HepG2 (cell line): Measurements from ENCODE around the gene CAPRIN2. TPM values are rescaled to one million over a fixed set of nuclear protein-coding genes. Genes with fewer than 3 reads are reported as not detected.
A peak's percentile ranks its signal among the peaks of the same experiment; 100 is the strongest.

Experiments
- FOXO1 ChIP-seq: sonication (generic); formaldehyde crosslinking; IDR thresholded peaks from 2 replicates; pipeline ENCODE4 v1.4.0; 2020; ENCODE audit warnings: missing genetic modification reagents
- MAFF ChIP-seq: IDR thresholded peaks from 2 replicates; pipeline ENCODE4 v1.6.1; 2011; ENCODE audit warnings: low read depth, low read length, improper control_type of control experiment
- ONECUT2 ChIP-seq: sonication (generic); formaldehyde crosslinking; IDR thresholded peaks from 2 replicates; pipeline ENCODE4 v1.4.0; 2020; ENCODE audit warnings: missing genetic modification reagents
- PAF1 ChIP-seq: IDR thresholded peaks from 2 replicates; pipeline ENCODE4 v1.6.1; 2016; ENCODE audit warnings: missing genetic modification reagents, missing compliant biosample characterization
- ZMAT3 ChIP-seq: sonication (generic); formaldehyde crosslinking; conservative IDR thresholded peaks from 2 replicates; pipeline ENCODE4 v1.7.0; 2021; ENCODE audit warnings: missing genetic modification reagents
- ZNF34 ChIP-seq: sonication (generic); formaldehyde crosslinking; IDR thresholded peaks from 2 replicates; pipeline ENCODE4 v1.4.0; 2020; ENCODE audit warnings: mild to moderate bottlenecking, missing genetic modification reagents, borderline replicate concordance
- ZNF607 ChIP-seq: sonication (generic); formaldehyde crosslinking; IDR thresholded peaks from 2 replicates; pipeline ENCODE4 v1.5.1; 2020; ENCODE audit warnings: missing genetic modification reagents, mild to moderate bottlenecking, borderline replicate concordance
- ZNF816 ChIP-seq: sonication (generic); formaldehyde crosslinking; IDR thresholded peaks from 2 replicates; pipeline ENCODE4 v1.8.0; 2022; ENCODE audit warnings: missing genetic modification reagents, mild to moderate bottlenecking, borderline replicate concordance
- polyA plus RNA-seq, 8 experiments: library from polyadenylated mRNA; depleted of rRNA in 3 of 8; stranded (reverse) in 7 of 8; unstranded in 1 of 8; fragments of >200 nt; fragmentation: Illumina TruSeq in 4 of 8; extraction: Trizol in 4 of 8; gene quantifications; 2 replicates each; pipeline versions ENCODE4 v1.2.1 to v1.2.3, GENCODE V29; 2011 to 2016; ENCODE audit warnings: low read depth in 4 of 8, missing spikeins in 1 of 8, mixed read lengths in 1 of 8; ENCODE audit not compliant: insufficient read depth in 1 of 8
- total RNA-seq, 5 experiments: library from RNA; depleted of rRNA; stranded (reverse); fragments of >200 nt; fragmentation: Illumina TruSeq; extraction: Trizol; gene quantifications; 2 replicates each; pipeline ENCODE4 v1.2.3, GENCODE V29; 2016; ENCODE audit warnings: low read depth in 1 of 5
- TF ChIP-seq, protein P1 (sequence below): sonication (generic); formaldehyde crosslinking; conservative IDR thresholded peaks from 2 replicates; pipeline ENCODE4 v1.4.0; 2020; ENCODE audit warnings: missing genetic modification reagents
- TF ChIP-seq, protein P2 (sequence below): sonication (generic); formaldehyde crosslinking; IDR thresholded peaks from 2 replicates; pipeline ENCODE4 v1.8.1; 2023; ENCODE audit warnings: mild to moderate bottlenecking, missing genetic modification reagents
- TF ChIP-seq, protein P3 (sequence below): sonication (generic); formaldehyde crosslinking; IDR thresholded peaks from 2 replicates; pipeline ENCODE4 v1.8.1; 2022; ENCODE audit warnings: mild to moderate bottlenecking, missing genetic modification reagents
- TF ChIP-seq, protein P4 (sequence below): sonication (generic); formaldehyde crosslinking; IDR thresholded peaks from 2 replicates; pipeline ENCODE4 v1.8.1; 2023; ENCODE audit warnings: mild to moderate bottlenecking, inconsistent platforms, moderate library complexity, missing genetic modification reagents, borderline replicate concordance
- TF ChIP-seq, protein P5 (sequence below): sonication (generic); formaldehyde crosslinking; IDR thresholded peaks from 2 replicates; pipeline ENCODE4 v1.5.1; 2020; ENCODE audit warnings: mild to moderate bottlenecking, missing genetic modification reagents, borderline replicate concordance
- TF ChIP-seq, protein P6 (sequence below): sonication (generic); formaldehyde crosslinking; IDR thresholded peaks from 2 replicates; pipeline ENCODE4 v1.4.0; 2020; ENCODE audit warnings: missing genetic modification reagents, mild to moderate bottlenecking, borderline replicate concordance

CAPRIN2 gene
- total and polyA plus RNA-seq, 2 of the 13 experiments (the other 11 are each of a cell fraction or from before 2014, with no cell fraction given): 21.7 to 30.6 TPM

DNA sequence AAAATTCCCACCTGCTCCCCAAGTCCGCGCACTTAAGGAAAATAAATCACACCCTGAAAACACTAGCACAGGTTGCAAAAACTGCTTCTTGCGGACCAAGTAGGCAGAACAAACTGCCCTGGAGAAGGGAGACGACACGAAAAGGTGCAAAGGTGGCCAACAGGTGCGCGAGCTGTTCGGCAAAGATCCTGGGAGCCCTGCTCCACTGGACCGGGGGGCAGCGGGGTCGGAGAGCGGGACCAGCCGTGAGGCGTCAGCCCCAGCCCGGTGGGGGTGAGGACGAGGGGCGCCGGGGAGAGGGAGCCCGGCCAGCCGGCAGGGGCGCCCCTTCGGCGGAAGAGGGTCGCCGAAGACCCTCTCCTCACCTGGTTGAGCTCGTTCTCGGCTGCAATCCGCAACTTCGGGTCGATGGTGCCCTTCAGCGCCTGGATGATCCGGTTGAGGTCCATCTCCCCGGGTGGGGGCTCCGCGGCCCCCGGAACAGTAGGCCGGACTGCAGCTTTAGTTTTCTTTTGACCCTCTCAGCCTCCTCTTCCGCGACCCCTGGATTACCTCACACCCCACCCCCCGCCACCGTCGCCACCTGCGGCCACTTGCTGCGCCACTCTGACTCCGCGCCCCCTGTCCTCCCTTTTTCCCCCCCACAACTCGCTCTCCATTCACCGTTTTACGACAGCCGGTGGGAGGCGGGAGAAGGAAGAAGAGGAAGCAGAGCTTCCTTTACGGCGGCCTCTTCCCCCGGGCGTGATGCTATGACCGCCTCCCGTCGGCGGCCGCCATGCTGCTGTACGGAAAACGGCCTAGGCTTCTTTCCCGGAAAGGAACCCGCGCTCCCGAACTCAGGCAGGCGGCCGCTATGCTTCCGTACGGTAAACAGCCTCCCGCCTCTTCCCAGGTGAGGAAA is 59.3 kb downstream of the CAPRIN2 start, which contains the start of gene IPO8 (continued):
- TF ChIP-seq, protein P1, sequence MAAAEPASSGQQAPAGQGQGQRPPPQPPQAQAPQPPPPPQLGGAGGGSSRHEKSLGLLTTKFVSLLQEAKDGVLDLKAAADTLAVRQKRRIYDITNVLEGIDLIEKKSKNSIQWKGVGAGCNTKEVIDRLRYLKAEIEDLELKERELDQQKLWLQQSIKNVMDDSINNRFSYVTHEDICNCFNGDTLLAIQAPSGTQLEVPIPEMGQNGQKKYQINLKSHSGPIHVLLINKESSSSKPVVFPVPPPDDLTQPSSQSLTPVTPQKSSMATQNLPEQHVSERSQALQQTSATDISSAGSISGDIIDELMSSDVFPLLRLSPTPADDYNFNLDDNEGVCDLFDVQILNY: no peak
- TF ChIP-seq, protein P2, sequence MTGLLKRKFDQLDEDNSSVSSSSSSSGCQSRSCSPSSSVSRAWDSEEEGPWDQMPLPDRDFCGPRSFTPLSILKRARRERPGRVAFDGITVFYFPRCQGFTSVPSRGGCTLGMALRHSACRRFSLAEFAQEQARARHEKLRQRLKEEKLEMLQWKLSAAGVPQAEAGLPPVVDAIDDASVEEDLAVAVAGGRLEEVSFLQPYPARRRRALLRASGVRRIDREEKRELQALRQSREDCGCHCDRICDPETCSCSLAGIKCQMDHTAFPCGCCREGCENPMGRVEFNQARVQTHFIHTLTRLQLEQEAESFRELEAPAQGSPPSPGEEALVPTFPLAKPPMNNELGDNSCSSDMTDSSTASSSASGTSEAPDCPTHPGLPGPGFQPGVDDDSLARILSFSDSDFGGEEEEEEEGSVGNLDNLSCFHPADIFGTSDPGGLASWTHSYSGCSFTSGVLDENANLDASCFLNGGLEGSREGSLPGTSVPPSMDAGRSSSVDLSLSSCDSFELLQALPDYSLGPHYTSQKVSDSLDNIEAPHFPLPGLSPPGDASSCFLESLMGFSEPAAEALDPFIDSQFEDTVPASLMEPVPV (CRISPR knock-in tag): no peak
- no peak for TF ChIP-seq MAFF
- no peak for TF ChIP-seq PAF1 (CRISPR knock-in tag)
- TF ChIP-seq, protein P3, sequence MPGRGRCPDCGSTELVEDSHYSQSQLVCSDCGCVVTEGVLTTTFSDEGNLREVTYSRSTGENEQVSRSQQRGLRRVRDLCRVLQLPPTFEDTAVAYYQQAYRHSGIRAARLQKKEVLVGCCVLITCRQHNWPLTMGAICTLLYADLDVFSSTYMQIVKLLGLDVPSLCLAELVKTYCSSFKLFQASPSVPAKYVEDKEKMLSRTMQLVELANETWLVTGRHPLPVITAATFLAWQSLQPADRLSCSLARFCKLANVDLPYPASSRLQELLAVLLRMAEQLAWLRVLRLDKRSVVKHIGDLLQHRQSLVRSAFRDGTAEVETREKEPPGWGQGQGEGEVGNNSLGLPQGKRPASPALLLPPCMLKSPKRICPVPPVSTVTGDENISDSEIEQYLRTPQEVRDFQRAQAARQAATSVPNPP (CRISPR knock-in tag): no peak
- no peak; the same call in 1 of the 2 replicates for TF ChIP-seq ZMAT3 (CRISPR knock-in tag)
- peak; percentile 31; the same call in 1 of the 2 replicates for TF ChIP-seq ZNF607 (CRISPR knock-in tag)
- TF ChIP-seq, protein P4, sequence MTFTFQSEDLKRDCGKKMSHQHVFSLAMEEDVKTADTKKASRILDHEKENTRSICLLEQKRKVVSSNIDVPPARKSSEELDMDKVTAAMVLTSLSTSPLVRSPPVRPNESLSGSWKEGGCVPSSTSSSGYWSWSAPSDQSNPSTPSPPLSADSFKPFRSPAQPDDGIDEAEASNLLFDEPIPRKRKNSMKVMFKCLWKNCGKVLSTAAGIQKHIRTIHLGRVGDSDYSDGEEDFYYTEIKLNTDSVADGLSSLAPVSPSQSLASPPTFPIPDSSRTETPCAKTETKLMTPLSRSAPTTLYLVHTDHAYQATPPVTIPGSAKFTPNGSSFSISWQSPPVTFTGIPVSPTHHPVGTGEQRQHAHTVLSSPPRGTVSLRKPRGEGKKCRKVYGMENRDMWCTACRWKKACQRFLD (CRISPR knock-in tag): no peak
- TF ChIP-seq ZNF816 (CRISPR knock-in tag): no peak
- peak; percentile 58; the same call in 1 of the 2 replicates for TF ChIP-seq FOXO1 (CRISPR knock-in tag)
- TF ChIP-seq, protein P5, sequence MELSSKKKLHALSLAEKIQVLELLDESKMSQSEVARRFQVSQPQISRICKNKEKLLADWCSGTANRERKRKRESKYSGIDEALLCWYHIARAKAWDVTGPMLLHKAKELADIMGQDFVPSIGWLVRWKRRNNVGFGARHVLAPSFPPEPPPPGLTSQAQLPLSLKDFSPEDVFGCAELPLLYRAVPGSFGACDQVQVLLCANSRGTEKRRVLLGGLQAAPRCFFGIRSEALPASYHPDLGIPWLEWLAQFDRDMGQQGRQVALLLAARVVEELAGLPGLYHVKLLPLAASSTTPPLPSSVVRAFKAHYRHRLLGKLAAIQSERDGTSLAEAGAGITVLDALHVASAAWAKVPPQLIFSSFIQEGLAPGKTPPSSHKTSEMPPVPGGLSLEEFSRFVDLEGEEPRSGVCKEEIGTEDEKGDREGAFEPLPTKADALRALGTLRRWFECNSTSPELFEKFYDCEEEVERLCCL (CRISPR knock-in tag): no peak
- TF ChIP-seq ONECUT2 (CRISPR knock-in tag): no peak
- no peak for TF ChIP-seq ZNF34 (CRISPR knock-in tag)
- TF ChIP-seq, protein P6, sequence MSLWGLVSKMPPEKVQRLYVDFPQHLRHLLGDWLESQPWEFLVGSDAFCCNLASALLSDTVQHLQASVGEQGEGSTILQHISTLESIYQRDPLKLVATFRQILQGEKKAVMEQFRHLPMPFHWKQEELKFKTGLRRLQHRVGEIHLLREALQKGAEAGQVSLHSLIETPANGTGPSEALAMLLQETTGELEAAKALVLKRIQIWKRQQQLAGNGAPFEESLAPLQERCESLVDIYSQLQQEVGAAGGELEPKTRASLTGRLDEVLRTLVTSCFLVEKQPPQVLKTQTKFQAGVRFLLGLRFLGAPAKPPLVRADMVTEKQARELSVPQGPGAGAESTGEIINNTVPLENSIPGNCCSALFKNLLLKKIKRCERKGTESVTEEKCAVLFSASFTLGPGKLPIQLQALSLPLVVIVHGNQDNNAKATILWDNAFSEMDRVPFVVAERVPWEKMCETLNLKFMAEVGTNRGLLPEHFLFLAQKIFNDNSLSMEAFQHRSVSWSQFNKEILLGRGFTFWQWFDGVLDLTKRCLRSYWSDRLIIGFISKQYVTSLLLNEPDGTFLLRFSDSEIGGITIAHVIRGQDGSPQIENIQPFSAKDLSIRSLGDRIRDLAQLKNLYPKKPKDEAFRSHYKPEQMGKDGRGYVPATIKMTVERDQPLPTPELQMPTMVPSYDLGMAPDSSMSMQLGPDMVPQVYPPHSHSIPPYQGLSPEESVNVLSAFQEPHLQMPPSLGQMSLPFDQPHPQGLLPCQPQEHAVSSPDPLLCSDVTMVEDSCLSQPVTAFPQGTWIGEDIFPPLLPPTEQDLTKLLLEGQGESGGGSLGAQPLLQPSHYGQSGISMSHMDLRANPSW (CRISPR knock-in tag): peak; percentile 58; the same call in 1 of the 2 replicates
